HFFc6 (cell line): ENCODE results near the gene LCN2. TPM values are rescaled to one million over a fixed set of nuclear protein-coding genes. Genes with fewer than 3 reads are reported as not detected.
A peak's percentile ranks its signal among the peaks of the same experiment; 100 is the strongest.

Source experiments
- DNase-seq: peaks from one replicate; pipeline ENCODE4 v3.0.0-alpha.2; 2018
- H3K27ac Mint-ChIP-seq: 2 replicates; pipeline ENCODE4 v1.8.0; 2020; ENCODE audit warnings: mild to moderate bottlenecking, mixed read lengths
- H3K27me3 Mint-ChIP-seq: 2 replicates; pipeline ENCODE4 v1.8.0; 2021; ENCODE audit warnings: mild to moderate bottlenecking, moderate library complexity, mixed read lengths; ENCODE audit not compliant: insufficient read depth
- H3K36me3 Mint-ChIP-seq: 2 replicates; pipeline ENCODE4 v1.8.0; 2021; ENCODE audit warnings: low read depth, mixed read lengths
- H3K4me1 Mint-ChIP-seq: 2 replicates; pipeline ENCODE4 v1.8.0; 2020; ENCODE audit warnings: low read depth, mixed read lengths
- H3K4me3 Mint-ChIP-seq: 2 replicates; pipeline ENCODE4 v1.8.0; 2020; ENCODE audit warnings: mild to moderate bottlenecking, moderate library complexity, mixed read lengths
- H3K9me3 Mint-ChIP-seq: 2 replicates; pipeline ENCODE4 v1.8.0; 2020; ENCODE audit warnings: mild to moderate bottlenecking, mixed read lengths
- total RNA-seq, 6 experiments: library from RNA; stranded (reverse); fragmentation: NEBNext Ultra II Directional; extraction: Animal tissue kit (Norgen Biotek cat#: 25700); gene quantifications; 2 replicates in 1 of 6; 3 replicates in 5 of 6; pipeline ENCODE4 v1.2.3, GENCODE V29; 2021
- TF ChIP-seq, protein P1 (sequence below): fragments of 200-600 bp; sonication (generic); IDR thresholded peaks from 2 replicates; pipeline ENCODE4 v1.5.0; 2021; ENCODE audit warnings: antibody characterized with exemption, mild to moderate bottlenecking

The LCN2 gene
- total RNA-seq, 6 experiments from 2014 or later = not detected

DNA sequence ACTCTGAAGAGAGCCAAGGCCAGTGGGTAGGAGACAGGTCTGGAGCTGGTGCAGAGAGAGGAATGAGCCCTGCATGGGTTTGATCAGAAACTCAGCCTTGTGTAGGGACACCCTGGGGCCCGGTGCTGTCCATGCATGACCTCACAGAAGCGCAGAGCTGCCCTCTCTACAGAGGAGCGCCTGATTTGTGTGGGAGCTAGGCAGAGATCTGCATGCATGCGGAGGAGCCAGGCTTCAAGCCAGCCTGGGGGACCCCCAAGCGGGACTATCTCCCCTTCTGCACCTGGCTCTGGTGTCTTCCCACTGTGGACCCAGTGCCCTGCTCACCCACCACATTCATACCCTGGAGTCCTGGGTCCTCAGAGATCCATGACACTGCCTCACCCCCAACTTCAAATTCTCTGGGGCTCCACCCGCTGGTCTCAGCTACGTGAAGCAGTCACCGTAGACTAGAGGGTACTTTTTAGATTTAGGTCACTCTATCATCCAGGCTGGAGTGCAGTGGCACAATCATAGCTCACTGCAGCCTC, 2.6 kb upstream of the LCN2 start:
- Mint-ChIP-seq H3K9me3 (no peaks in the 10 kb centered on the region), H3K27ac (no peak overlapping the region)

DNA sequence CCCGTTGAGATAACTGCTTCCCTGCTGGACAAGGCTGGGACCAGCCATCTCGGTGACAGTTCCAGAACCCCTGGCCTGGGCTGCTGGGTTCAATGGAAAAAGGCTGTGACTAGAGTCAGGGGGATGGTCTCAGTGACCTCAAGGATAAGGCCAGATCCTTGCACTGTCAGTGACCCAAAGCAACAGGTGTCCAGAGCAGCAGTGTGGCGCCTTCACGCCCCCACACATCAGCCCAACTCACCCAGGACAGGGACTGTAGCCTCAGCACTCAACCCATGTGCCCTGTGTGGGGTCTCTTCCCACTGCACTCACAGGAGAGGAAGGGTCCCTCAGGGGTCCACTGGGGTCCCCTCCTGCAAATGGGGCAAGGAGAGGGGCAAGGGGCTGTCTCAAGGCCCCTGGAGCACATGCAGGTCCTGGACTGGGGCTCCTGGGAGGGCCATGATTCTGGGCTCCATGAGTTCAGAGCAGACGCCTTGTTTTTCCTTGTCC, 698 bp upstream of the LCN2 start:
- TF ChIP-seq, protein P1, sequence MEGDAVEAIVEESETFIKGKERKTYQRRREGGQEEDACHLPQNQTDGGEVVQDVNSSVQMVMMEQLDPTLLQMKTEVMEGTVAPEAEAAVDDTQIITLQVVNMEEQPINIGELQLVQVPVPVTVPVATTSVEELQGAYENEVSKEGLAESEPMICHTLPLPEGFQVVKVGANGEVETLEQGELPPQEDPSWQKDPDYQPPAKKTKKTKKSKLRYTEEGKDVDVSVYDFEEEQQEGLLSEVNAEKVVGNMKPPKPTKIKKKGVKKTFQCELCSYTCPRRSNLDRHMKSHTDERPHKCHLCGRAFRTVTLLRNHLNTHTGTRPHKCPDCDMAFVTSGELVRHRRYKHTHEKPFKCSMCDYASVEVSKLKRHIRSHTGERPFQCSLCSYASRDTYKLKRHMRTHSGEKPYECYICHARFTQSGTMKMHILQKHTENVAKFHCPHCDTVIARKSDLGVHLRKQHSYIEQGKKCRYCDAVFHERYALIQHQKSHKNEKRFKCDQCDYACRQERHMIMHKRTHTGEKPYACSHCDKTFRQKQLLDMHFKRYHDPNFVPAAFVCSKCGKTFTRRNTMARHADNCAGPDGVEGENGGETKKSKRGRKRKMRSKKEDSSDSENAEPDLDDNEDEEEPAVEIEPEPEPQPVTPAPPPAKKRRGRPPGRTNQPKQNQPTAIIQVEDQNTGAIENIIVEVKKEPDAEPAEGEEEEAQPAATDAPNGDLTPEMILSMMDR = no peak
- Mint-ChIP-seq H3K27ac (no peak overlapping the region), H3K4me3 (no peak overlapping the region), H3K4me1 (peaks cover under 1% of the 10 kb centered on the region; the same call in 1 of the 2 replicates), H3K36me3 (no peaks in the 10 kb centered on the region), H3K27me3 (peaks cover 37% of the 10 kb centered on the region), H3K9me3 (no peaks in the 10 kb centered on the region)
- DNase-seq = no peak

More for the DNA sequence above, 2.6 kb upstream of the LCN2 start:
- Mint-ChIP-seq H3K4me3 (no peak overlapping the region), H3K4me1 (peaks cover 5% of the 10 kb centered on the region), H3K27me3 (peaks cover 37% of the 10 kb centered on the region), H3K36me3 (no peaks in the 10 kb centered on the region)
- TF ChIP-seq, protein P1 = no peak
- DNase-seq = no peak

GRCh38 chr9:128149951-128150593, 819 bp downstream of the LCN2 start:
- no peak overlapping the region for H3K27ac Mint-ChIP-seq
- no peak overlapping the region for H3K4me3 Mint-ChIP-seq
- peaks cover 36% of the 10 kb centered on the region for H3K27me3 Mint-ChIP-seq
- DNase-seq = no peak
- no peaks in the 10 kb centered on the region for H3K9me3 Mint-ChIP-seq
- H3K4me1 Mint-ChIP-seq = no peaks in the 10 kb centered on the region
- no peaks in the 10 kb centered on the region for H3K36me3 Mint-ChIP-seq
- TF ChIP-seq, protein P1 = no peak

GRCh38 chr9:128150594-128151308, 1.5 kb downstream of the LCN2 start:
- Mint-ChIP-seq H3K27me3 (peaks cover 38% of the 10 kb centered on the region), H3K36me3 (no peaks in the 10 kb centered on the region), H3K4me3 (no peak overlapping the region), H3K9me3 (no peaks in the 10 kb centered on the region), H3K4me1 (no peaks in the 10 kb centered on the region), H3K27ac (no peak overlapping the region)
- TF ChIP-seq, protein P1 = peak; percentile 46; the same call in 1 of the 2 replicates
- DNase-seq = no peak

DNA sequence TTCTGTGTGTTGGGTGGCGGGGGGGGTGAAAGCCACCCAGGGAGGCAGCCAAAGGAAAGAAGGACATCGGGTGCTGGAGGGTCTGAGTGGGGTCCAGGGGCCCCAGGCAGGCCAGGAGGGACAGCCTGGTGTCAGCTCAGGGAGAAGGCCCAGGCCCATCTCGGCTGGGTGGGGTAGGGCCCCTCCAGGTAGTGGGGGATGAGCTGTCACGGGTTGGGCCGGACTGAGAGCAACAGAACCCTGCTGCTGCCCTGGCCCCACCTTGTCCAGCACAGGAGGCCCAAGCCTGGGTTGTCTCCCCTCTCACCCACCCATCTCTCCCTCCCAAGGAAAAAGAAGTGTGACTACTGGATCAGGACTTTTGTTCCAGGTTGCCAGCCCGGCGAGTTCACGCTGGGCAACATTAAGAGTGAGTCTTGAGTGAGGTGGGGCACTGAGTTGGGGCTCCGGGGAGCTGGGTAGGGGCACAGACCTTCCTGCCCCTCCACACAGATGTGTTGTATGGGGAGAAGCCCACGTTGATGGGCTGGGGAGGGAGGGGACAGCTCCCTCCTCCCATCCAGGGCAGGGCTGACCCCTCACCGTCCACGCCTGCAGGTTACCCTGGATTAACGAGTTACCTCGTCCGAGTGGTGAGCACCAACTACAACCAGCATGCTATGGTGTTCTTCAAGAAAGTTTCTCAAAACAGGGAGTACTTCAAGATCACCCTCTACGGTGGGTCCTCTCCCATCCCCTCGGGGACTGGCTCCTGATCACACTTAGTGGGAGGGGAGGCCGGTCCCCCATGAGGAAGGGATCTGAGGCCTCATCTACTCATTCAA, 2.3 kb downstream of the LCN2 start:
- TF ChIP-seq, protein P1 = no peak
- DNase-seq = no peak
- H3K4me3 Mint-ChIP-seq = no peak overlapping the region

More for the DNA sequence above, 2.3 kb downstream of the LCN2 start:
- Mint-ChIP-seq H3K27ac (no peak overlapping the region), H3K27me3 (peaks cover 34% of the 10 kb centered on the region), H3K36me3 (no peaks in the 10 kb centered on the region), H3K4me1 (no peaks in the 10 kb centered on the region), H3K9me3 (no peaks in the 10 kb centered on the region)
